Measurements from ENCODE around the gene BMI1.

BMI1 gene

GRCh38 chr10:22315455-22316285 is 5.2 kb upstream of the BMI1 start (continued):
- no peak for TF ChIP-seq ZNF350 (tag by site-specific recombination; IDR thresholded peaks at IDR 0.05)
- no peak for TF ChIP-seq ZNF830 (tag by site-specific recombination; IDR thresholded peaks at IDR 0.05; ENCODE audit: low read depth)
- no peak for TF ChIP-seq ZNF394 (tag by site-specific recombination; IDR thresholded peaks at IDR 0.05; ENCODE audit: borderline replicate concordance)
- TF ChIP-seq ZNF48 (tag by site-specific recombination; IDR thresholded peaks at IDR 0.05) = no peak
- no peak for TF ChIP-seq ZNF157 (tag by site-specific recombination; IDR thresholded peaks at IDR 0.05)
- TF ChIP-seq ZNF488 (tag by site-specific recombination; IDR thresholded peaks at IDR 0.05) = no peak
- TF ChIP-seq ZNF302 (tag by site-specific recombination; IDR thresholded peaks at IDR 0.05; ENCODE audit: low read depth) = no peak
- TF ChIP-seq MZF1 (tag by site-specific recombination; IDR thresholded peaks at IDR 0.05; ENCODE audit: borderline replicate concordance) = no peak
- TF ChIP-seq ZNF404 (tag by site-specific recombination; IDR thresholded peaks at IDR 0.05) = no peak
- peak; percentile 86 for TF ChIP-seq KLF16 (tag by site-specific recombination; IDR thresholded peaks at IDR 0.05)
- no peak for TF ChIP-seq ZNF133 (tag by site-specific recombination; IDR thresholded peaks at IDR 0.05)
- TF ChIP-seq GLI2 (tag by site-specific recombination; IDR thresholded peaks at IDR 0.05; ENCODE audit: borderline replicate concordance, low read depth) = no peak
- TF ChIP-seq ZXDB (tag by site-specific recombination; IDR thresholded peaks at IDR 0.05) = peak; percentile 68
- no peak for TF ChIP-seq ZNF221 (tag by site-specific recombination; IDR thresholded peaks at IDR 0.05; ENCODE audit: borderline replicate concordance)
- no peak for TF ChIP-seq HIC1 (tag by site-specific recombination; IDR thresholded peaks at IDR 0.05)
- TF ChIP-seq ZNF324 (tag by site-specific recombination; IDR thresholded peaks at IDR 0.05) = no peak
- peak; percentile 85; the same call in 1 of the 2 replicates for TF ChIP-seq ZNF792 (tag by site-specific recombination; IDR thresholded peaks at IDR 0.05)
- no peak for TF ChIP-seq TSHZ1 (tag by site-specific recombination; IDR thresholded peaks at IDR 0.05; ENCODE audit: borderline replicate concordance)
- TF ChIP-seq ATF2 (tag by site-specific recombination; IDR thresholded peaks at IDR 0.05; ENCODE audit: low read depth) = no peak
- TF ChIP-seq ZNF202 (tag by site-specific recombination; IDR thresholded peaks at IDR 0.05; ENCODE audit: borderline replicate concordance) = no peak
- TF ChIP-seq TRIM28 (IDR thresholded peaks at IDR 0.05; ENCODE audit: borderline replicate concordance, low read length) = no peak
- no peak for TF ChIP-seq GLI4 (tag by site-specific recombination; IDR thresholded peaks at IDR 0.05)
- no peak for TF ChIP-seq ZNF677 (tag by site-specific recombination; IDR thresholded peaks at IDR 0.05)
- no peak for TF ChIP-seq AEBP2 (tag by site-specific recombination; IDR thresholded peaks at IDR 0.05; ENCODE audit: borderline replicate concordance)
- no peak for TF ChIP-seq ZNF16 (tag by site-specific recombination; IDR thresholded peaks at IDR 0.05; ENCODE audit: low read depth)
- no peak for TF ChIP-seq ZNF416 (tag by site-specific recombination; IDR thresholded peaks at IDR 0.05)
- TF ChIP-seq ZNF18 (tag by site-specific recombination; IDR thresholded peaks at IDR 0.05) = peak; percentile 36; the same call in 1 of the 2 replicates
- TF ChIP-seq ZNF391 (tag by site-specific recombination; IDR thresholded peaks at IDR 0.05; ENCODE audit: borderline replicate concordance, low read depth) = 0 out of 2 replicates have a peak, but pooled peaks have one; percentile 38
